PC-3 (cell line): ENCODE data around the gene PDCL3. TPM values are rescaled to one million over a fixed set of nuclear protein-coding genes. Genes with fewer than 3 reads are reported as not detected.

Experiments used
- ATAC-seq: fragments of 200-7000 bp; cut with Tn5 transposase; 2 replicates; pipeline ENCODE4 v1.9.1; 2020; ENCODE audit warnings: mild to moderate bottlenecking, moderate library complexity
- BruUV-seq: library from RNA; stranded (reverse); fragments of 400-500 nt; replicated peaks from 2 replicates; lab custom pipeline; 2021; lab: Mats Ljungman, UMichigan
- CTCF ChIA-PET: fragments of 300-600 bp; sonication (Branson Sonifier 250); formaldehyde crosslinking; loops from one replicate; lab custom pipeline; 2022; ENCODE audit warnings: antibody characterized with exemption; lab: Charles Lee
- POLR2A ChIA-PET: fragments of 300-600 bp; sonication (Branson Sonifier 250); formaldehyde crosslinking; loops from one replicate; lab custom pipeline; 2022; ENCODE audit warnings: antibody characterized with exemption; ENCODE audit not compliant: unreplicated experiment; lab: Charles Lee
- DNase-seq: peaks from one replicate; pipeline ENCODE4 v3.0.0-alpha.2; 2015
- H2AFZ ChIP-seq: fragments of 300-600 bp; sonication (generic); 2 replicates; pipeline ENCODE4 v1.6.0; 2016; ENCODE audit warnings: antibody characterized with exemption, low read length
- H3F3A ChIP-seq: fragments of 300-600 bp; sonication (generic); one replicate; pipeline ENCODE4 v1.6.0; 2017; ENCODE audit warnings: antibody characterized with exemption, low read length, control low read depth, mild to moderate bottlenecking; ENCODE audit not compliant: unreplicated experiment
- H3K27ac ChIP-seq: fragments of 300-600 bp; sonication (generic); 2 replicates; pipeline ENCODE4 v1.5.1; 2016; ENCODE audit warnings: mild to moderate bottlenecking, low read length
- H3K27me3 ChIP-seq: fragments of 300-600 bp; sonication (generic); 2 replicates; pipeline ENCODE4 v1.6.1; 2016; ENCODE audit warnings: low read length, mixed read lengths
- H3K36me3 ChIP-seq: fragments of 300-600 bp; sonication (generic); 2 replicates; pipeline ENCODE4 v1.6.1; 2016; ENCODE audit warnings: low read depth, mixed run types, low read length, mixed read lengths
- H3K4me1 ChIP-seq: fragments of 300-600 bp; sonication (generic); 2 replicates; pipeline ENCODE4 v1.5.1; 2016; ENCODE audit warnings: low read length; ENCODE audit not compliant: insufficient read depth
- H3K4me2 ChIP-seq: fragments of 300-600 bp; sonication (generic); 2 replicates; pipeline ENCODE4 v1.6.0; 2016; ENCODE audit warnings: low read length
- H3K4me3 ChIP-seq: fragments of 300-600 bp; sonication (generic); 2 replicates; pipeline ENCODE4 v1.5.1; 2016; ENCODE audit warnings: mild to moderate bottlenecking, low read length, mixed read lengths
- H3K79me2 ChIP-seq: fragments of 300-600 bp; sonication (generic); 2 replicates; pipeline ENCODE4 v1.6.1; 2017; ENCODE audit warnings: low read length, mixed read lengths
- H3K9ac ChIP-seq: fragments of 300-600 bp; sonication (generic); 2 replicates; pipeline ENCODE4 v1.6.0; 2016; ENCODE audit warnings: mild to moderate bottlenecking, low read length
- H3K9me2 ChIP-seq: fragments of 300-600 bp; sonication (generic); replicated peaks from 2 replicates; pipeline ENCODE4 v1.6.1; 2016; ENCODE audit warnings: mixed run types, low read length, mixed read lengths
- H3K9me3 ChIP-seq: fragments of 300-600 bp; sonication (generic); 2 replicates; pipeline ENCODE4 v1.6.1; 2016; ENCODE audit warnings: low read length, mixed read lengths
- H4K20me1 ChIP-seq: fragments of 300-600 bp; sonication (generic); 2 replicates; pipeline ENCODE4 v1.6.1; 2016; ENCODE audit warnings: low read length, mixed read lengths
- CTCF ChIP-seq: fragments of 300-600 bp; sonication (generic); conservative IDR thresholded peaks from 2 replicates; pipeline ENCODE4 v1.5.1; 2017; ENCODE audit warnings: antibody characterized with exemption, low read depth, mild to moderate bottlenecking, low read length
- EZH2 ChIP-seq: fragments of 300-600 bp; sonication (generic); IDR thresholded peaks from one replicate; pipeline ENCODE4 v1.6.1; 2017; ENCODE audit warnings: antibody characterized with exemption, mild to moderate bottlenecking, low read length; ENCODE audit not compliant: unreplicated experiment
- EZH2phosphoT487 ChIP-seq: fragments of 300-600 bp; sonication (generic); IDR thresholded peaks from 2 replicates; pipeline ENCODE4 v1.6.1; 2018; ENCODE audit warnings: mild to moderate bottlenecking, antibody characterized with exemption, low read length, borderline replicate concordance
- intact Hi-C: fragments of 100-400 bp; cut with micrococcal nuclease; formaldehyde crosslinking; loops from 2 replicates; pipeline ENCODE4 v1.9.0; 2023
- total RNA-seq: library from RNA; depleted of rRNA; stranded (reverse); fragments of >200 nt; gene quantifications from 2 replicates; pipeline ENCODE4 v1.2.3, GENCODE V29; 2014

Gene PDCL3
- total RNA-seq, 1 experiment from 2014 or later = 27.2 TPM

GRCh38 chr2:100603414-100603813 lies 40.6 kb downstream of the PDCL3 start:
- no peak overlapping the region for H3K4me2 ChIP-seq
- no peak overlapping the region for H3K27ac ChIP-seq
- DNase-seq (no peak), ATAC-seq (no peak)
- no peaks in the 10 kb centered on the region for H3F3A ChIP-seq
- H3K4me3 ChIP-seq = no peak overlapping the region
- no peaks in the 10 kb centered on the region for H3K36me3 ChIP-seq
- H4K20me1 ChIP-seq = no peaks in the 10 kb centered on the region
- no peaks in the 10 kb centered on the region for H3K79me2 ChIP-seq
- no peaks in the 10 kb centered on the region for H3K27me3 ChIP-seq
- peaks cover 9% of the 10 kb centered on the region; the same call in 1 of the 2 replicates for H3K4me1 ChIP-seq
- no peaks in the 10 kb centered on the region for H3K9me2 ChIP-seq
- H3K9me3 ChIP-seq = no peaks in the 10 kb centered on the region
- TF ChIP-seq EZH2 (no peak), CTCF (no peak), EZH2phosphoT487 (no peak)
- intact Hi-C loops = no loop called here
- H3K9ac ChIP-seq = no peak overlapping the region
- ChIA-PET POLR2A (no interaction called here), CTCF (interaction anchor here (0.6 kb wide), 2 partner anchors 15 to 219 kb away, joined by 3 read pairs; no protein-coding TSS in a partner anchor)
- H2AFZ ChIP-seq = no peak overlapping the region
- no TSS peak for BruUV-seq

- no peak overlapping the region for H3K4me2 ChIP-seq
Measured at GRCh38 chr2:100603948-100604633, 41.3 kb downstream of the PDCL3 start.

More at GRCh38 chr2:100603948-100604633, 41.3 kb downstream of the PDCL3 start:
- no peaks in the 10 kb centered on the region for H4K20me1 ChIP-seq
- intact Hi-C loops = no loop called here
- no peak overlapping the region for H2AFZ ChIP-seq
- no peaks in the 10 kb centered on the region for H3K9me2 ChIP-seq
- ATAC-seq (no peak), DNase-seq (no peak)
- CTCF ChIA-PET = interaction anchor here (0.6 kb wide), 2 partner anchors 14 to 218 kb away, joined by 3 read pairs; no protein-coding TSS in a partner anchor
- H3K9ac ChIP-seq = no peak overlapping the region
- H3K4me1 ChIP-seq = peaks cover 9% of the 10 kb centered on the region; the same call in 1 of the 2 replicates
- no peak for TF ChIP-seq CTCF
- no peak for TF ChIP-seq EZH2phosphoT487
- no peak for TF ChIP-seq EZH2
- H3K27ac ChIP-seq = no peak overlapping the region
- H3K9me3 ChIP-seq = no peaks in the 10 kb centered on the region
- no peaks in the 10 kb centered on the region for H3K27me3 ChIP-seq
- no TSS peak for BruUV-seq
- POLR2A ChIA-PET = no interaction called here
- no peak overlapping the region for H3K4me3 ChIP-seq
- no peaks in the 10 kb centered on the region for H3K79me2 ChIP-seq
- no peaks in the 10 kb centered on the region for H3F3A ChIP-seq
- H3K36me3 ChIP-seq = no peaks in the 10 kb centered on the region
